Esophagus muscularis mucosa (tissue), 4 donors: ENCODE measurements around the gene FMN1.

Source experiments
- CTCF ChIP-seq, 3 experiments: fragments of 200-600 bp in 2 of 3; fragments of 450-650 bp in 1 of 3; sonication (generic) in 2 of 3; IDR thresholded peaks; one replicate each; pipeline ENCODE4 v1.5.1; 2017 to 2019; ENCODE audit warnings: antibody characterized with exemption in 3 of 3, mild to moderate bottlenecking in 2 of 3, moderate library complexity in 1 of 3
- EP300 ChIP-seq: sonication (generic); formaldehyde crosslinking; IDR thresholded peaks from one replicate; pipeline ENCODE4 v1.6.1; 2017; ENCODE audit warnings: antibody characterized with exemption
- POLR2AphosphoS5 ChIP-seq, 2 donors: sonication (generic); formaldehyde crosslinking; IDR thresholded peaks; one replicate each; pipeline ENCODE4 v1.6.1; 2017; ENCODE audit warnings: antibody characterized with exemption in 2 of 2

- TF ChIP-seq EP300 (no peak), POLR2AphosphoS5 (IDR thresholded peaks at IDR 0.05) (no peak), CTCF (IDR thresholded peaks at IDR 0.05) (no peak)
These were observed 80.2 kb downstream of the FMN1 start for GRCh38 chr15:33114374-33114717.
